Stimulated activated CD8-positive, alpha-beta memory T cell treated with anti-CD3 and anti-CD28 coated beads, Interleukin-2, amount 100 ng/mL, for 1 hour (primary cell): ENCODE data around the gene NCKAP5.

Experiments used
- DNase-seq, 2 donors: peaks; one replicate each; pipeline ENCODE4 v3.0.0-alpha.2; 2020; ENCODE audit warnings: low read depth in 2 of 2

The NCKAP5 gene

GRCh38 chr2:133152801-133153200 lies 415.5 kb downstream of the NCKAP5 start:
- DNase-seq = no peak

GRCh38 chr2:133148187-133148586 lies 420.1 kb downstream of the NCKAP5 start:
- DNase-seq = no peak

- DNase-seq = no peak
These were observed 421.4 kb downstream of the NCKAP5 start for GRCh38 chr2:133146893-133147292.

GRCh38 chr2:133143645-133144044 lies 424.6 kb downstream of the NCKAP5 start:
- DNase-seq = no peak

GRCh38 chr2:133142087-133142486 lies 426.2 kb downstream of the NCKAP5 start:
- DNase-seq = no peak

- DNase-seq = no peak
These were observed 427.6 kb downstream of the NCKAP5 start for GRCh38 chr2:133140620-133141019.

- no peak for DNase-seq
These were observed 428.3 kb downstream of the NCKAP5 start for GRCh38 chr2:133139847-133140533.

GRCh38 chr2:133138693-133139092 lies 429.6 kb downstream of the NCKAP5 start:
- no peak for DNase-seq

GRCh38 chr2:133135035-133135654 lies 433.1 kb downstream of the NCKAP5 start:
- no peak for DNase-seq

GRCh38 chr2:133130548-133131246 lies 437.6 kb downstream of the NCKAP5 start:
- no peak for DNase-seq

- no peak for DNase-seq
These were observed 443.8 kb downstream of the NCKAP5 start for GRCh38 chr2:133124446-133124845.

GRCh38 chr2:133123904-133124303 lies 444.4 kb downstream of the NCKAP5 start:
- no peak for DNase-seq

GRCh38 chr2:133123393-133123792 lies 444.9 kb downstream of the NCKAP5 start:
- no peak for DNase-seq

- DNase-seq = no peak
These were observed 445.7 kb downstream of the NCKAP5 start for GRCh38 chr2:133122529-133122928.

- no peak for DNase-seq
These were observed 448.0 kb downstream of the NCKAP5 start for GRCh38 chr2:133120310-133120709.

GRCh38 chr2:133110201-133110600 lies 458.1 kb downstream of the NCKAP5 start:
- DNase-seq = no peak

- no peak for DNase-seq
These were observed 458.5 kb downstream of the NCKAP5 start for GRCh38 chr2:133109772-133110171.

- DNase-seq = no peak
These were observed 461.0 kb downstream of the NCKAP5 start for GRCh38 chr2:133107058-133107815.

GRCh38 chr2:133104871-133105270 lies 463.4 kb downstream of the NCKAP5 start:
- no peak for DNase-seq

GRCh38 chr2:133098787-133099186 lies 469.5 kb downstream of the NCKAP5 start:
- no peak for DNase-seq

- DNase-seq = no peak
These were observed 470.6 kb downstream of the NCKAP5 start for GRCh38 chr2:133097666-133098065.

- DNase-seq = no peak
These were observed 475.7 kb downstream of the NCKAP5 start for GRCh38 chr2:133092571-133092970.
